C4-2B (cell line): ENCODE results near the gene IGFALS.

Experiments
- ZFX ChIP-seq: fragments of 450-650 bp; IDR thresholded peaks from 2 replicates; pipeline ENCODE4 v1.6.1; 2017
- TF ChIP-seq, protein P1 (sequence below): fragments of 450-650 bp; conservative IDR thresholded peaks from 2 replicates; pipeline ENCODE4 v1.5.1; 2017; ENCODE audit warnings: mild to moderate bottlenecking

DNA sequence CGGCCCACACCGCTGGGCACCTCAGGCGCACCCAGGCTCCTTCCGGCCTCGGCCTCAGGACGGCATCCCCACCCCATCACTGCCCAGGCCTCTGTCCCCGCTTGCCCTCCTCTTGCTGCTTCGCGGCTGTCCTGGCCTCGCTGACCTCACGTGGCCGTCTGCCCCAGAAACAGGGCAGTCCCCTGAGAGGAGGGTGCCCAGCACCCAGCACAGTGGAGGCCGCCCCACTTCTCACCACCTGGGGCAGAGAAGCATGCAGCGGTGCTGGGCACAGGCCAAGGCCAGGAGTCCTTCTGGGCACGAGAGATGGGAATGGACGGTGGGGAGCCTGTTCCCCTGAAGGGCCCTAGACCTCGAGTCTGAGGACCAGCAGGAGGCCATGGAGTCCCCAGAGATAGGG, 24.2 kb upstream of the IGFALS start:
- TF ChIP-seq, protein P1, sequence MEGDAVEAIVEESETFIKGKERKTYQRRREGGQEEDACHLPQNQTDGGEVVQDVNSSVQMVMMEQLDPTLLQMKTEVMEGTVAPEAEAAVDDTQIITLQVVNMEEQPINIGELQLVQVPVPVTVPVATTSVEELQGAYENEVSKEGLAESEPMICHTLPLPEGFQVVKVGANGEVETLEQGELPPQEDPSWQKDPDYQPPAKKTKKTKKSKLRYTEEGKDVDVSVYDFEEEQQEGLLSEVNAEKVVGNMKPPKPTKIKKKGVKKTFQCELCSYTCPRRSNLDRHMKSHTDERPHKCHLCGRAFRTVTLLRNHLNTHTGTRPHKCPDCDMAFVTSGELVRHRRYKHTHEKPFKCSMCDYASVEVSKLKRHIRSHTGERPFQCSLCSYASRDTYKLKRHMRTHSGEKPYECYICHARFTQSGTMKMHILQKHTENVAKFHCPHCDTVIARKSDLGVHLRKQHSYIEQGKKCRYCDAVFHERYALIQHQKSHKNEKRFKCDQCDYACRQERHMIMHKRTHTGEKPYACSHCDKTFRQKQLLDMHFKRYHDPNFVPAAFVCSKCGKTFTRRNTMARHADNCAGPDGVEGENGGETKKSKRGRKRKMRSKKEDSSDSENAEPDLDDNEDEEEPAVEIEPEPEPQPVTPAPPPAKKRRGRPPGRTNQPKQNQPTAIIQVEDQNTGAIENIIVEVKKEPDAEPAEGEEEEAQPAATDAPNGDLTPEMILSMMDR, result no peak
- no peak for TF ChIP-seq ZFX
